GM21528 (cell line): ENCODE results near the gene CALML6.

Source experiments
- ATAC-seq: cut with Tn5 transposase; IDR thresholded peaks from one replicate; pipeline ENCODE4 v1.9.1; 2021; ENCODE audit warnings: mild to moderate bottlenecking, moderate library complexity; ENCODE audit not compliant: unreplicated experiment, low FRiP score

The CALML6 gene

DNA sequence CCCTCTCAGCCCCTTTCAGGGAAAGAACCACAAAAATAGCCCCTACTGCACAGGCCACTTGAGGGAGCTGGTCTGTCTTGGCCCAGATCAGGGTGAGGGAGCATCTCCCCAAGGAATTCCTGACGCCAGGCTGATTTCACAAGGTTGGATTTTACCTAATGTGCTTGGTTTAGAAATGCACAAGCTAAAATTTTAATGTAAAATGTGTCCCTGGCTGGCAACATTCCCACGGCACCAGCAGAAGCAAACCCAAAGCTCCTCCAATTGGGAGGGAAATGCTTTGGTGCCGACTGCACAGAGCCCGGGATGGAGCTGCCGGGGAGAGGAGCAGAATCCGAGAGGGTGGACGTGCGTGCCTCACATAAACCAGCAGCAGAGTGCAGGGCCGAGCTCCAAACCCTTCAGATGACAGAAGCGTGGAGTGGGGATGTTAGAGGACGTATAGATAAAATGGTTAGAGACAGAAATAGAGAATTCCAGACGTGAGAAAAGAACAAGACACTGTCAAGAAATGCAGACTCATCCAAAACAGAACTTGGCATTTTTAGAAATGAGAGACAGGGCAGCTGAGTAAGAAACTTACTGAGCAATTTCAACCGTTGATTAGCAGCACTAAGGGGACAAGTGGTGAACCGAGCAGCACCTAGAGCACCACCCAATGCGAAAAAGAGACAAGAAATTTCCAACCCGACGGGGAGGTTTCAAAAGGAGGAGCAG is 45.6 kb downstream of the CALML6 start:
- no peak for ATAC-seq

DNA sequence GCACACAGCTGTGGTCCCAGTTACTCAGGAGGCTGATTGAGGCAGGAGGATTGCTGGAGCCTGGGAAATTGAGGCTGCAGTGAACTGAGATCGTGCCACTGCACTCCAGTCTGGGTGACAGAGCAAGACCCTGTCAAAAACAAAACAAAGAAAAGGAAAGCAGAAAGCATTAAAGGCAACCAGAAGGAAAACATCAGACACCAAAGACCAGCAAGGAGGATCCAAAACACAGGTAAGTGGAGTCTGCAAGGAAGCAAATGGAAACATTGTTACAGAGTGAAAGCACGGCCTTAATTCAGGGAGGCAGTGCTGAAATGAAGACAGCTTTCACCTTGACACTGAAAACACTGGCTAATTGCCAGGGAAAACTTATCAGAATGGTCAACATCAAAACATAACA is 47.7 kb downstream of the CALML6 start:
- no peak for ATAC-seq

- no peak for ATAC-seq
These were observed 48.5 kb downstream of the CALML6 start for GRCh38 chr1:1963570-1963969.

- no peak for ATAC-seq
These were observed 49.8 kb downstream of the CALML6 start for GRCh38 chr1:1964811-1965210.

- ATAC-seq: no peak
These were observed 50.5 kb downstream of the CALML6 start for GRCh38 chr1:1965546-1965945.

- no peak for ATAC-seq
These were observed 51.1 kb downstream of the CALML6 start for GRCh38 chr1:1966071-1966740.
